ENCODE data around the gene LAIR2.
"Not testable (repeated sequence)": the region's sequence is repeated elsewhere in the genome, so short reads cannot be mapped to it uniquely, and the experiment has no call there.

The LAIR2 gene

GRCh38 chr19:54492568-54492967 lies 10.1 kb upstream of the LAIR2 start:
- DNase-seq (ENCODE audit: low read depth in 1 of 2, low spot score in 1 of 2): peak in 1 of 2 experiments; percentile 21
- peaks cover 11% of the 10 kb centered on the region for H3K27me3 ChIP-seq (ENCODE audit: insufficient read depth, poor library complexity, severe bottlenecking)
- TF ChIP-seq CTCF (IDR thresholded peaks at IDR 0.05; ENCODE audit: insufficient read depth, low read length) (no peak), SPI1 (IDR thresholded peaks at IDR 0.05; ENCODE audit: borderline replicate concordance, low read depth) (no peak), POLR2AphosphoS5 (IDR thresholded peaks at IDR 0.05; ENCODE audit: low read depth) (no peak), GABPA (IDR thresholded peaks at IDR 0.05; ENCODE audit: low read depth) (no peak), REST (IDR thresholded peaks at IDR 0.05; ENCODE audit: insufficient replicate concordance, low read depth) (no peak)
- no peak overlapping the region for H3K27ac ChIP-seq (replicated peaks)
- no peak overlapping the region for H3K4me3 ChIP-seq (replicated peaks; ENCODE audit: insufficient read depth, low read length)

GRCh38 chr19:54493056-54493455 lies 9.6 kb upstream of the LAIR2 start:
- DNase-seq (ENCODE audit: low read depth in 1 of 2, low spot score in 1 of 2); H3K27ac ChIP-seq (replicated peaks); H3K4me3 ChIP-seq (replicated peaks; ENCODE audit: insufficient read depth, low read length): not testable (repeated sequence)
- H3K27me3 ChIP-seq (ENCODE audit: insufficient read depth, poor library complexity, severe bottlenecking): peaks cover 11% of the 10 kb centered on the region

- DNase-seq (ENCODE audit: low read depth in 1 of 2, low spot score in 1 of 2): no peak
- H3K4me3 ChIP-seq (replicated peaks; ENCODE audit: insufficient read depth, low read length): no peak overlapping the region
- H3K27me3 ChIP-seq (ENCODE audit: insufficient read depth, poor library complexity, severe bottlenecking): peaks cover 9% of the 10 kb centered on the region
- TF ChIP-seq SPI1 (IDR thresholded peaks at IDR 0.05; ENCODE audit: borderline replicate concordance, low read depth) (no peak), CTCF (IDR thresholded peaks at IDR 0.05; ENCODE audit: insufficient read depth, low read length) (no peak), POLR2AphosphoS5 (IDR thresholded peaks at IDR 0.05; ENCODE audit: low read depth) (no peak), REST (IDR thresholded peaks at IDR 0.05; ENCODE audit: insufficient replicate concordance, low read depth) (no peak), GABPA (IDR thresholded peaks at IDR 0.05; ENCODE audit: low read depth) (no peak)
- H3K27ac ChIP-seq (replicated peaks): no peak overlapping the region
Measured at GRCh38 chr19:54493967-54494585, 8.6 kb upstream of the LAIR2 start.

- not testable (repeated sequence) for H3K27me3 ChIP-seq (ENCODE audit: insufficient read depth, poor library complexity, severe bottlenecking); H3K27ac ChIP-seq (replicated peaks); DNase-seq (ENCODE audit: low read depth in 1 of 2, low spot score in 1 of 2)
Measured at GRCh38 chr19:54495284-54495683, 7.3 kb upstream of the LAIR2 start.

GRCh38 chr19:54497747-54498450 lies 4.7 kb upstream of the LAIR2 start:
- H3K27me3 ChIP-seq (ENCODE audit: insufficient read depth, poor library complexity, severe bottlenecking); H3K27ac ChIP-seq (replicated peaks): not testable (repeated sequence)
- TF ChIP-seq POLR2AphosphoS5 (IDR thresholded peaks at IDR 0.05; ENCODE audit: low read depth): 0 out of 2 replicates have a peak, but pooled peaks have one; percentile 25
- peak overlapping the region; percentile 22 for H3K4me3 ChIP-seq (replicated peaks; ENCODE audit: insufficient read depth, low read length)
- DNase-seq (ENCODE audit: low read depth in 1 of 2, low spot score in 1 of 2): peak in 1 of 2 experiments; percentile 14

More at GRCh38 chr19:54495284-54495683, 7.3 kb upstream of the LAIR2 start:
- not testable (repeated sequence) for H3K4me3 ChIP-seq (replicated peaks; ENCODE audit: insufficient read depth, low read length)

GRCh38 chr19:54498451-54498772 lies 4.2 kb upstream of the LAIR2 start:
- H3K4me3 ChIP-seq (replicated peaks; ENCODE audit: insufficient read depth, low read length): peak overlapping the region; percentile 22
- H3K27me3 ChIP-seq (ENCODE audit: insufficient read depth, poor library complexity, severe bottlenecking); H3K27ac ChIP-seq (replicated peaks): not testable (repeated sequence)
- DNase-seq (ENCODE audit: low read depth in 1 of 2, low spot score in 1 of 2): peak; percentile 30 to 32

GRCh38 chr19:54505542-54505941 lies 2.9 kb downstream of the LAIR2 start:
- not testable (repeated sequence) for DNase-seq (ENCODE audit: low read depth in 1 of 2, low spot score in 1 of 2); H3K27me3 ChIP-seq (ENCODE audit: insufficient read depth, poor library complexity, severe bottlenecking); H3K27ac ChIP-seq (replicated peaks); H3K4me3 ChIP-seq (replicated peaks; ENCODE audit: insufficient read depth, low read length)
